SHP77 (cell line): ENCODE data around the gene TVP23C.

Experiments used
- DNase-seq, 2 experiments: peaks; one replicate each; lab custom pipeline; 2025; lab: John Stamatoyannopoulos, UW

TVP23C gene

DNA sequence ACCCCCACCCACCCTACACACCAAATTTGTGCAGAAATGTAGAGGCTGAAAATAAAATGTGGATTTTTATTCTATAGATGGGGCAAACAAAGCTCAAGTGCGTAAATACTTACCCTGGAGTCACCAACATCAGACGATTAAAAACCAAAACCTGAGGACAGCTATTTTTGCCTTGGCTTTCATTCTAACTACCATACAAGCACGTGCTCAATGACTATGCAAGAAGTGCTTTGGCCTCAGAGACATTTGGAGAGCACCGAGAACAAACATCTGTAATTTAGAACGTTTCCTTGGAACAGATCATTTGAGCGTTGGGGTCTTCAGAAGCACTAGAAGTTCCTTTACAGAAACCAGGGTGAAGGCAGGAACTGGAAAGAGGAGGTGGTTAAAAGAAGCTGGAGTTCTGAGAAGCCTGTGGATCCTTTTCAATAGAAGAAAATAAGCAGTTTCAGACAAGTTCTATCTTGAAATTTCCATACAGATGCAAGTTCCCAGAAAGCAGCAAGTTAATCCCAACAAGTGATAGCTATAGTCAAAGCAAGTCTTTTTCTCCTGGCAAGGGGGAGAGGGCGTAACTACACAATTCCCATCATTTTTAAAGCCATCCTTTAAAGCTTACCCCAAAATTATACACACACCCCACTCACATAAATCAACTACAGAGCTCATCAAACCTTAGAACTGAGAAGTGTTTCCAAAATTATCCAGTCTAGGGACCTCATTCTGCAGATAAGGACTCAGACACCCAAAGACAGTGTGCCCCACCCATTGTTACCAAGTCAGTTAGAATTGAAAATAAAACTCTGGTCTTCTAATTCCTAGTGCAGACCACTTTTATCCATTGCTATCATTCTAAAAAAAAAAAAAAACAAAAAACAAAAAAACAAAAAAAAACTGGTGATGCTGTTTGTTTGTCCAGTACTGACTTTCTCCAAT lies 66.3 kb downstream of the TVP23C start:
- no peak for DNase-seq

DNA sequence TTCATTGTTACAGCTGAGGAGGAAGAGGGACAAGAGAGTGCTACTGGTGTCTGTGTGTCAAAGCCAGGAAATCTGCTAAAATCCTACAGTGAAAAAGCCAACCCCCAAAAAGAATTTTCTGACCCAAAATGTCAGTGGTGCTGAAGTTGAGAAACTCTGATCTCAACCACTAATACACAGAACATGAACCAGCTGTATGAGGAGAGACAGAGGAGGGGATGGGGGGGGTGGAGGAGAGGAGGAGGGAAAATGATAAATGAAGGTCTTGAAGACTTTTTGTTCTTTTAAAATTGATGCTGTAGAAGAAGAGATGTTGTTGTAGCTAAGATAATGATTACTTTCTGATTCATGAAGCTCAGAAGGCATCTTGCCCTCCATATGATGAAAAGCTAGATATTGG lies 68.5 kb downstream of the TVP23C start:
- no peak for DNase-seq

DNA sequence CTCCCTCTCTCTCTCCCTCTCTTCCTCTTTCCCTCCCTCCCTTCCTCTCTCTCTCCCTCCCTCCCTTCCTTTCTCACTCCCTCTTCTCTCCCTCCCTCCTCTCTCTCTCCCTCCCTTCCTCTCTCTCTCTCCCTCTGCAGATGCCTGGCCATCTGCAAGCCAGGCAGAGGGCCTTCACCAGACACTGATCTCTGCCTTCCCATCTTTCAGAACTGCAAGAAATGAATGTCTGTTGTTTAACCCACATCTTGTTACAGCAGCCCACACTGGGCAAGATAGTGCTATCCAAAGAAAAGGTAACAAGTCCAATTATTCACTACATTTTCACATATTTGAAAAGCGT lies 69.6 kb downstream of the TVP23C start:
- DNase-seq: no peak

DNA sequence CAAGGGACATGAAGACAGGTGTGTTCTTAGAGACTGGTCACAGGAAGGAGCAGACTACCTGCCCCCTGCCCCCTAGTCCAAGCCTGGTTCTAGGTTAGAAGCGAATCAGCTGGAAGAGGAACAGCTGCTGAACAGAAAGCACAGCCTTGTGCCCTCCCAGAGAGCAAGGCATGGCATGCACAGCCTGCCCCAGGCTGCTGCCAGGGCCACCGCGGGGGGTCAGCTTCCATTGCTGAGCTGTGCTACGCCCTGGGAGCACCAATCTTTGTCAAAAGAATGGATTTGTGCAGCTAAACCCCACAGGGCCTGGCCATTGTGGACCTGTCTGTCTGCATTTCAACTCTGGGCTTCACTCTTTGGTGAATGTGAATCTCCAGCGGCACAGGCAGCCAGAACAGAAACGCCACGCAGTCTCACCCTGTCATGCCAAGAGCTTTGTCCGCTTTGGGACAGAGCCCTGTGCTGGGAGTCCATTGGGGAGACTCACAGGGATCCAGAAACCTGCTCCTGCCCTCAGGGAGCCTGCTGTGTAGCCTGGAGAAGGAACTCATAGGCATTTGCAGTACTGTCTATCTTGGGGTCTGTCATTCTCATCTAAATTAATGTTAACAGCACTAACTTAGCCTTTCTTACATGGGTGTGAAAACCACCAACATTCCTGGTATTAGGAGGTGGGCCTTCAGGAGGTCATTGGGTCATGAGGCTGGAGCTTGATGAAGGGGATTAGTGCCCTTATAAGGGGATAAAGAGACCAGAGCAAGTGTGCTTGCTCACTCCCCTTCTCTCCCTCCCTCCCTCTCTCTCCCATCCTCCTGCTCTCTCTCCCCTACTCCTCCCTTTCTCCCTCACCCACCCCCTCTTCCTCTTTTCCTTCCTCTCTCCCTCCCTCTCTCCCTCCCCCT lies 70.2 kb downstream of the TVP23C start:
- DNase-seq: no peak

DNA sequence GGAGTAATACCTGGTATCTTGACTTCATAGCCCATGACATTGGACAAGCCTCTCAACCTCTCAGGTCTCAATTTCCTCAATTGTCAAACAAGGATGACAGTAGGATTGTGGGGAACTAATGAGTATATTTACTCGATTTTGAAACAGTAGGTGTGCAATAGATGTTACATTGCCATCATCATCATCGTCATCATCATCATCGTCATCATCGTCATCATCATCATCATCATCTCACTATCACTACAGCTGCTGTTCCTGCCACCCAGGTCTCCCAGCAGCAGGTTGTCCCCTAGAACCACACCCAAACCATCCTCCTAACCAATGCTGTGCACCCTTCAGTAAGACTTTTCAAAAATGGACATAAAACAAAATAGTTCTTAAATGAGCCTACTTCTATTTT lies 71.1 kb downstream of the TVP23C start:
- DNase-seq: no peak

DNA sequence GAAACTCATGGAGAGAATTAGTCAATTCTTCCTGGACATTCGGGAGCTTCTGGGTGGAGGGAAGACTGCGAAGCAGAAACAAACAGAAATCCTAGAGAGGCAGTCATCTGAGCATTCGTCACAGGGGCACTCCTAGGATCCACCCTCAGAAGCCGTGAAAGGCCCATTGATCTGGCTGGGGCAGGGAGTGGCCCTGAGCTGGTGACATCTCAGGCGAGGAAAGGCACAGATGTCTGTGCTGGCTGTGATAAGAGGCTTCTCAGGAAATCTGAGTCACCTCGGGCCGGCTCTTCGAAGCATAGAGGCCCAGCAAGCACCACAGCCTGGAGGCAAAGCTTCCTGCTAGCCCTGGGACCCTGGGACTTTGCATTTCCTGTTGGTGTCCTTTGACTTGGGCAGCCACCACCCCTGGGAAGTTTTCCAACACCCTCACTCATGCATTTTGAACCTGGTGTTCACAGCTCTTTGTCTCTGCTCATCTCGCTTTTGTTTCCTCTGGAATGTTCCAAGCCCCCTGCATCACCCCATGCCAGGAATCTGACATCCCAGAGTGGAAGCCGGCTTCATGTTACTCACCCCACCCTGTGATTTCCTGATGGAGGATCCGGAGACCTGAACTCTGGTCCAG lies 72.5 kb downstream of the TVP23C start:
- DNase-seq: no peak

DNA sequence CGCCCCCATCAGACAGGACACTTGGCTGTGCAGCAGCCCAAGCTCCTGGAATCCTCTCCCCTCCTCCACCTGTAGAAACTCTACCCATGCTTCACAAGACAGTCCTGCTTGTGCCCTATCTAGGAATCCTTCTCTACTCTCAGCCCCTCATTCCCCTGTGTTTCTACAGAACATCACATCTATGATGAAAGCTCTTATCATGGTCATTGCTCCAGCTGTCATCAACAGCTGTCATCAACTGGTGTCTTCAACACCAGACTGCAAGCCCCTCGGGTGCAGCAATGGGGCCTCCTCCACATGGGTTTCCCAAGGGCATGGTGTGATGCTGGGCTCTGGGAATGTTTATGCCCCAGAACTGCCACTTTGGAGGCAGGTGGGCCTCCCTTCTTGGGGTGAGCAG lies 74.7 kb downstream of the TVP23C start:
- no peak for DNase-seq

DNA sequence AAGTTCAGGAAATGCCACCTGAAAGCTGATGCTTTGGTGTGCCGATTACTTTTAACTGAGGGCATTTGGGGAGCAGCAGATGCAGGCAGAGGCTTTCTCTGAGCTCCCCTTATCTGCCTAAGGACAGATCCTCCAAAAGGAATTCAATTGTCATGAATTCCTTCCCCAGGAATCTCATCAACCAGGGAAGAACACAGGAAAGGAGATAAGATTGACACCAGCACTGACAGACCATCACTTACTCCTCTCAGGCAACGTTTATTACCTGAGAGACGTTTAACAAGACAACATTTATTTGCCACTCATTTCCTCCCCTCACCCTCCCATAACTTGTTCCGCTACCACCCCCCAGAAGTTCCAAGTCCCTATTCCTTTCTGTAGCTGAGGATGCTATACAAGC lies 78.2 kb downstream of the TVP23C start:
- DNase-seq: no peak

DNA sequence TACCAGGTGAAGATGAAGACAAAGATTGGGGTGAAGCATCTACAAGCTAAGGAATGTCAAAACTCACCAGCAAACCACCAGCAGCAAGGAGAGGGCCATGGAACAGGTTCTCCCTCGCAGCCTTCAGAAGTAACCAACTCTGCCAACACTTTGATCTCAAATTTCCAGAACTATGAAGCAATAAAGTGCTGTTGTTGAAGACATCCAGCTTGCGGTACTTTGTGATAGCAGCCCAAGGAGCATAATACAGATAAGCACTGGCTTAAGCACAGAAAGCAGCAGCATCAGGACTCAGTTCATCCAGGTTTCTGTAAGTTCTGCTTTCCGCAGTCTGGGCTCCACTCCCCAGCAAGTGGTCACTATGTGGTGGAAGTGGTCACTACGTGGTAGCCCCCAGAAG lies 79.9 kb downstream of the TVP23C start:
- no peak for DNase-seq

DNA sequence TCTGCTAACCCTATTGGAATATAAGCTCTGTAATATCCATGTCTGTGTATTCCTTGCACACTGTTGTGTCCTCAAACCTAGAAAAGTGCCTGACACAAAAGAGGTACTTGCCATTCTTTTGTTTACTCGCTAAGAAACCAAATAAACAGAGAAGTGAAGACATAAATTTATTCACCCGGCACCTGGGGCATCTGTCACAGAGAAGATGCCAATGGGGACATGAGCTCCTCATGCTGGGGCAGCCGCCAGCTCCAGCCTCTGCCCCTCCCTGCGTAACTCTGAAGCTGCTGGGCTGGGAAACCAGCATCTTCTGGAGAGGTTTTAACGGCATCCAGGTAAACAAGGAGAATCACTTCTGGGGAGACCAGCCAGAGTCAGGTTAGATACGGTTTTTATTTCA lies 80.8 kb downstream of the TVP23C start:
- DNase-seq: no peak

DNA sequence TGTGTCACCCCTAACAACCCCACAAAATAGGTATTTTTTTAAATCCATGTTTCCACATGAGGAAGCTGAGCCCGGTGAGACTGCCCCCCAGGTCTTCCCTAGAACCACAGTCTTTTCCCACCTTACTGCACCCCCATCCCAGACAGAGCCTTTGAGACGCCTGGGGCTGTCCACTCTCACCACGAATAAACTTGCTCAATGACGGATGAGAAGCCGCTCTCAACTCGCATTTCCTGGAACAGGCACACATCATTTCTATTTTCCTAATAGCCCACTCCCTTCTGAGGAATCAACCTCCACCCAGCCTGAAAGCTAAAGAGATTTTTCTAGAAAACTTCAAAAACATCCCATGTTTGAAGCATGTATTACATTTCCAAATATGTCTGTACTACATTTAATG lies 81.8 kb downstream of the TVP23C start:
- no peak for DNase-seq

DNA sequence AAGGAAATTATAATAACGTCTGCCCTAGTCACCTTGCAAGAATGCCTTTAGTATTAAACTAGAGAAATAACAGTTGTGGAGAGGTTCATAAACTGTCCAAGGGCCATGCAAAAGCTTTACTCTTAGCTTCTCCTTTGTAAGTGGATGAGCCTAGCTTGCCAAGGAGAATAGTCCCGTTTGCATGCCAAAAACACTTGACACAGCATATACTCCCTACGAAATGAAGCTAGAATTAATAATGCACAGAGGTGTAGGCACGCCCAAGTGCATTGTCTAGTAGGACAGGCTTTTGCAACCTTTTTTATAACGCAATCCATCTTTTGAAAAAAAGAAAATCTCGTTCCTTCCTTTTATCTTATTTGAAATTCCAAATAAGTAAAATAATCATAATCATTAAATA lies 83.1 kb downstream of the TVP23C start:
- DNase-seq: no peak

DNA sequence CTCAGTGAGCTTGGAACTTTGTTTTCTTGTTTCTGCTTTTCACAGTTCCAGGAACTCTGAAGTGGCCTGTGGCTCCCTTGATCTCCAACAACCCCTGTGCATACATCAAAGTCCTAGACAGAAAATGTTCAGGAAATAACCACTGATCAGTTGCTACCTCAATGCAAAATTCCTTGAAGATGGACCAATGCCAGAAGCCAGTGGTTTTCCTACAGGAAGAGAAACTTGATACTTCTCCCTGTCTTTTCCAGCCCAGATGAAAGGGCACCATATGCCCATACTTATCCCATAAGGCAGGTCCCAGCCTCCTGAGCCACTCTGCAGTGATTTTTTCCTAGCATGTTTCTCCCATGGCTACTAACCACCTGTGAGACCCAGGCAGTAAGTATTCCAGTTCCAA lies 83.6 kb downstream of the TVP23C start:
- DNase-seq: no peak

DNA sequence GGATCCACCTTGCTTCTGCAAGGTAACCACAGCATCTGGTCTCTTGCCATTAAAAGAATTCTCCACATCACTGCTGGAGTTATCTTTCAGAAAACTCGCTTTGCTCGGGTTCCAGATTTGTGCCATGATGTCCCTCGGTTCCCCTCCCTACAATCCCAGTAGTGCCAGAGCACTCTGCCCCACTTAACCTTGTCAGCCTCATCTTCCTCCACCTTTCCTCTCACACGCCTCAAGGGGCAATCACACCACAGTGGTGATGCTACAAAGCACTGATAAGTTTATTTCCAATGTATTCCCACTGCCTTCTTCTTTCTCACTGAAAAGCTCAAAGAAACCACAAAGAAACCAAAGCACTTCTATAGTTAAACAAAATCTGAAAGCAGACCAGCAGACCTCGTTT lies 84.4 kb downstream of the TVP23C start:
- no peak for DNase-seq

DNA sequence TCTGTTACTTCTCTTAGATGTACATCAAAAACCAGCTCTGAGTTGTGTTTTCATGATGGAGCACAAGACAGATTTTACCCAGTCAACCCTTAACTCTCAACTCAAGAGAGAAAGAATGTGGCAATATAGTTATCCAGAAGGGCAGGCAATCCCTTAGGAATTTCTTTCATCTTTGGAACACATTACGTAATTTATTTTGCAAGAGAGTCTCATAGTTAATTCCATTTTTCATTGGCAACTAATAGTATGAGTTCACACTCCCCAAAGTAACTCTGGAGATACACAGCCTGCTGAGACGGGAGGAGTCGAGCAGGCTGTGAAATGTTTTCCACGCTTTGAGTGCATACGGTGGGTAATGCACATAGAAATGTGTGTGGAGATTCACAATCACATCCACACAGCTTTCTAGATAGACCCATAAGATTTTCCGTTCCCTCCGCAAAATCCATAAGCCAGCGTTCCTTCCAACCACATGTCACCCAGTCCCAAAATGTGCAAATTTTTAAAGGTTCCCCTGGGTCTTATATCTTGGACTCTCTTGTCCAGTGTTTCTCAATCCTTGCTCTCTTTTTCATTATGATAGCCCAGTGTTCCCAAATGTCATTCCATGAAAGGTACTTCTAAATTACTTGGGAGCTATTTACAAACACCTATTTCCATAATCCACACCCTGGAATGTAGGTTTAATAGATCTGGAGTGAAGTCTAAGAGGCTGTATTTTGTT lies 87.5 kb downstream of the TVP23C start:
- DNase-seq: no peak

DNA sequence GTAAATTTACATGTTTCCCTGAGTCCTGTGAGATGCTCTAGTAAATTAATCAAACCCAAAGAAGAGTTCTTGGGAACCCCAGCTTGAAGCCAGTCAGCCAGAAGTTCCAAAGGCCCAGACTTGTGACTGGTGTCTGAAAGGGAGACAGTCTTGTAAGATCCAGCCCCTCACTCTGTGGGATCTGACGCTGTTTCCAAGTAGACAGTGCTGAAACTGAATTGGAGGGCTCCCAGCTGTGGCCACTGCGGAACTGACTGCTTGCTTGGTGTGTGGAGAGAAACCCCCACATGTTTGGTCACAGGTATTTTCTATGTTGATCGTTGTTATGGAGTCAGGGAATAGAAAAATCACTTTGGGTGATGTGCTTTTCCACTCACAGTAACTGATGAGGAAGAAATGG lies 90.4 kb downstream of the TVP23C start:
- DNase-seq: no peak

DNA sequence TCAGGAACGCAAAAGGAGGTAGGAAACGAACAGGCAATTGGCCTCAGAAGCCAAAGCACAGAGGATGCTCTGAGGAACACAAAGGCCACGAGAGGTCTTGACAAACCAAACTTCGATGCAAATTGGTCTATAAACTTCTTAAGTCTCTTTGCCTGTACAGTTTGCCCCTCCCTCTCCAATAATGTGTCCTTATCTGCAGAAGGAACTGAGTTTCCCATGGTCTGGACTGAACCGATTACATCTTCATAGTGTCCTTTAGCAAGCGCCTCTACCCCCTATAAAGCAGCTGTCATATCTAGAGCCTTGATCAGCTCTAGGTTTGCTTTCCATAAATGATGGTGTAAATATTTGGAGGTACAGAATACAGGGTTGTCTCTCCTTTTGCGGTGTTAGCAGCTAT lies 92.7 kb downstream of the TVP23C start:
- DNase-seq: no peak

DNA sequence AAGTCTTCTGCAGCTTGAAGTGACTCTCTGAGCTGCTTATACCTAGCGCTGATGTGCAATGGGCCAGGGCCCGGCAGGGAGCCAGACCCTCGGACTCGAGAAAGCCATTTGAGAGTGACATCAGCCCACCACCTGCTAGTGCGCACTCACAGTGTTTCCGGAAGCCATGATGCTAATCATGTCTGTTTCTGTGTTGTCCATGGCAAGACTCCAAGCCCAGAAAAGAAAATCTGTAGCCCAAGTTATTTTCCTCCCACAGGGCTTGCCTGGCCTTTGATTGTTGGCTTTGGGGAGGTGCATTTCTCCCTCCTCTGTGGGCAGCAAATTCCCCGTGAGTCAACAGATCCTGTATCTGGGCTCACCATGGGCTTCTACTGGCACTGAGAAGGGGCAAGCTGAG lies 94.0 kb downstream of the TVP23C start:
- peak; percentile 85 to 93 for DNase-seq

DNA sequence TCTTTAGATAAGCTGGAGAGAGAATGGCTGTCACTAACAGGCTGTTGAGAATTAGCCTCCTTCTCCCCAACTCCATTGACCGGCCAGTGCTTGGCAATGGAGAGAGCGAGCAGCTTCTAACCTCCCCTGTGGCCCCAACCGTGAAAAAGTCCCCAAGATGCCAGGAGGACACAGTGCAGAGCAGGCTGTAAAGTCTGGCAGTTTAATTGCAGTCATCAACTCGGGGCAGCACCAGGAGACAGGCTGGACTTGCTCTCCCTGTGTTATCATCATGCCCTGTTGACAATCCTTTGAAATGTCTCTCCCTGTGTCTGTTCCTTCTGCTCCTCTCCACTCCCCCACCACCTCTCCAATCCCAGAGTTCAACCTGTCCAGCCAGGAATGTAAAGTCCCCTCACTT lies 95.2 kb downstream of the TVP23C start:
- no peak for DNase-seq

DNA sequence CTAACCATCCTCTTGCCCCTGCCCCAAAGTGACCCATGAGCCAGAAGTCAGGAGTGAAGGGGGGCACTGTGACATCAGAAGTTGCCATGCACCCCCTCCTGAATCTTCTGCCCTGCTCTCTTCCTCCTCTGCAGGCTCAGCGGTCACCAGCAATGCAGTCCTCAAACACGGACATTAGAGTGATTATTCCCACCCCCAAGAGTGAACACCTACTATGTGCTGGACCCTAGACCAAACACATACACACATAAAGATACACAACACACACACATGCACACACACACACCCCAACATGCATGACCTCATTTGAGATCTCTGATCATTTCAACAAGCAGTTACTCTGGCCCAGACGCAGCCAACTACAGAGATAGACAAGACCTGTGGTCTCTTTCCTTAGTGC lies 95.7 kb downstream of the TVP23C start, which contains the start of gene CDRT4:
Gene CDRT4 (minus strand): TSS at position 30 of the 400 bp plus-strand sequence. CDS start 27,383 bp downstream, outside the sequence.
- DNase-seq: no peak

DNA sequence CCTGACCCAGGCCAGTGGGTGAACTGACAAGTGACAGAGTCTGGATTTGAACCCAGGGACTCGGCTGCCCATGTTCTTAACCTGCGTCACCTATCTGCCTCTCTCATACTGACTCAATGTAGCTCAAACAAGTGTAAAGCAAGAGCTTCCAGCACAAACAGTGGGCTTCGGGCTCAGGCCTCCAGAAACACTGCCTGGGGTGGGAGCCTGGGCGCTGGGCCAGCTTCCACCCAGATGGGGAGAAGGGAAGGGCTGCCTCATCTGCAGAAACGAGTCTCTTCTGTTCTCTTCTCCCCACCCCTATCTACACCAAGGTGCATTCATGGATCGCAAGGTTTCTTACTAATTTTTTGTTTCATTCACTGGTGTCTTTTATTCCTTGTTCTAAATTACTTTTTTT lies 97.2 kb downstream of the TVP23C start:
- no peak for DNase-seq
